WTC11 (cell line): ENCODE data around the gene ZIC5. TPM values are rescaled to one million over a fixed set of nuclear protein-coding genes. Genes with fewer than 3 reads are reported as not detected.
"Not testable (repeated sequence)": the region's sequence is repeated elsewhere in the genome, so short reads cannot be mapped to it uniquely, and the experiment has no call there.

Experiments used
- ATAC-seq: fragments of 200-7000 bp; cut with Tn5 transposase; 2 replicates; pipeline ENCODE4 v1.10.0; 2021; ENCODE audit warnings: mild to moderate bottlenecking, moderate library complexity
- CTCF ChIA-PET: fragments of 300-600 bp; sonication (Branson Sonifier 250); formaldehyde crosslinking; loops from one replicate; lab custom pipeline; 2021; ENCODE audit warnings: antibody characterized with exemption; lab: Charles Lee
- POLR2A ChIA-PET: fragments of 350-600 bp; sonication (Branson Sonifier 250); formaldehyde crosslinking; loops from one replicate; lab custom pipeline; 2021; ENCODE audit warnings: antibody characterized with exemption; lab: Charles Lee
- DNase-seq: peaks from one replicate; pipeline ENCODE4 v3.0.0; 2021; ENCODE audit warnings: low spot score
- H3K27ac Mint-ChIP-seq: 2 replicates; pipeline ENCODE4 v1.8.0; 2021; ENCODE audit warnings: mixed read lengths
- H3K27me3 Mint-ChIP-seq: 2 replicates; pipeline ENCODE4 v1.8.0; 2021; ENCODE audit warnings: low read depth, mild to moderate bottlenecking, moderate library complexity, mixed read lengths
- H3K36me3 Mint-ChIP-seq: 2 replicates; pipeline ENCODE4 v1.8.0; 2021; ENCODE audit warnings: mixed read lengths
- H3K4me1 Mint-ChIP-seq: 2 replicates; pipeline ENCODE4 v1.8.0; 2022; ENCODE audit warnings: mixed read lengths
- H3K4me3 Mint-ChIP-seq: 2 replicates; pipeline ENCODE4 v1.8.0; 2021; ENCODE audit warnings: mild to moderate bottlenecking, moderate library complexity, mixed read lengths
- H3K9me3 Mint-ChIP-seq: 2 replicates; pipeline ENCODE4 v1.8.0; 2021; ENCODE audit warnings: mixed read lengths
- ESRRA ChIP-seq: sonication (generic); formaldehyde crosslinking; IDR thresholded peaks from 2 replicates; pipeline ENCODE4 v1.8.1; 2022; ENCODE audit warnings: mild to moderate bottlenecking, missing genetic modification reagents, borderline replicate concordance
- FOXK1 ChIP-seq: sonication (generic); formaldehyde crosslinking; IDR thresholded peaks from 2 replicates; pipeline ENCODE4 v1.8.0; 2022; ENCODE audit warnings: mild to moderate bottlenecking, moderate library complexity, missing genetic modification reagents
- FOXP1 ChIP-seq: sonication (generic); formaldehyde crosslinking; IDR thresholded peaks from 2 replicates; pipeline ENCODE4 v1.8.0; 2022; ENCODE audit warnings: missing genetic modification reagents, mild to moderate bottlenecking, moderate library complexity, borderline replicate concordance
- HMGA2 ChIP-seq: fragments of 250-450 bp; sonication (Bioruptor Pico); IDR thresholded peaks from 2 replicates; pipeline ENCODE4 v1.4.0; 2021; ENCODE audit warnings: mild to moderate bottlenecking, moderate library complexity
- KAT7 ChIP-seq: sonication (generic); formaldehyde crosslinking; IDR thresholded peaks from 2 replicates; pipeline ENCODE4 v1.8.1; 2023; ENCODE audit warnings: missing genetic modification reagents, mild to moderate bottlenecking, borderline replicate concordance
- MXD4 ChIP-seq: fragments of 250-450 bp; sonication (Bioruptor Pico); IDR thresholded peaks from 2 replicates; pipeline ENCODE4 v1.8.0; 2021; ENCODE audit warnings: mild to moderate bottlenecking, moderate library complexity, borderline replicate concordance
- NFE2L1 ChIP-seq: sonication (generic); formaldehyde crosslinking; IDR thresholded peaks from 2 replicates; pipeline ENCODE4 v1.8.1; 2023; ENCODE audit warnings: missing genetic modification reagents
- NFYB ChIP-seq: sonication (generic); formaldehyde crosslinking; conservative IDR thresholded peaks from 2 replicates; pipeline ENCODE4 v1.8.0; 2022; ENCODE audit warnings: low read depth, missing genetic modification reagents
- PRRX2 ChIP-seq: fragments of 250-450 bp; sonication (Bioruptor Pico); IDR thresholded peaks from 2 replicates; pipeline ENCODE4 v1.8.0; 2021; ENCODE audit warnings: mild to moderate bottlenecking
- TEAD4 ChIP-seq: sonication (generic); formaldehyde crosslinking; IDR thresholded peaks from 2 replicates; pipeline ENCODE4 v1.8.0; 2022; ENCODE audit warnings: mild to moderate bottlenecking, missing genetic modification reagents
- ZNF121 ChIP-seq: sonication (generic); formaldehyde crosslinking; IDR thresholded peaks from 2 replicates; pipeline ENCODE4 v1.8.0; 2023; ENCODE audit warnings: missing genetic modification reagents
- ZNF232 ChIP-seq: sonication (generic); formaldehyde crosslinking; IDR thresholded peaks from 2 replicates; pipeline ENCODE4 v1.8.0; 2022; ENCODE audit warnings: mild to moderate bottlenecking, missing genetic modification reagents
- total RNA-seq: library from RNA; stranded (reverse); gene quantifications from 3 replicates; pipeline ENCODE4 v1.2.3, GENCODE V29; 2021
- TF ChIP-seq, protein P1 (sequence below): sonication (generic); formaldehyde crosslinking; IDR thresholded peaks from 2 replicates; pipeline ENCODE4 v1.8.1; 2022; ENCODE audit warnings: mild to moderate bottlenecking, missing genetic modification reagents, moderate library complexity, borderline replicate concordance
- TF ChIP-seq, protein P2 (sequence below): fragments of 250-450 bp; sonication (Bioruptor Pico); IDR thresholded peaks from 2 replicates; pipeline ENCODE4 v2.1.2; 2022; ENCODE audit warnings: mild to moderate bottlenecking, moderate library complexity
- TF ChIP-seq, protein P3 (sequence below): sonication (generic); formaldehyde crosslinking; IDR thresholded peaks from 2 replicates; pipeline ENCODE4 v1.8.1; 2022; ENCODE audit warnings: low read depth, missing genetic modification reagents, borderline replicate concordance

ZIC5 gene
- total RNA-seq, 1 experiment from 2014 or later = 46.4 TPM

DNA sequence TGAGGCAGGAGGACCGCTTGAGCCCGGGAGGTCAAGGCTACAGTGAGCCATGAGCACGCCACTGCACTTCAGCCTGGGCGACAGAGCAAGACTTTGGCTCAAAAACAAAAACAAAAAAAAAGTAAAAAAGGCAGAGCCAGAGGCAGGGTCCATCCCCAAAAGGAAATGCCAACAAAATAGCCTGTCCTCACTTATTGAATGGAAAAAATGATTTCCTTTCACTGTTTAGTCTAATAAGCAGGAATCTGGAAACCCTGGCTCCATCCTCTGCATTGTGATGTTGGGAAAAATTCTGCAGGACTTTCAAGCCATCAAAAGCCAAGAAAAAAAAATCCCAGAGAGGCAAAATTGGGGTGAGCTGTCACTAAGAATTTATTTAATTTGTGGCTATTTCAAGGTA lies 23.2 kb downstream of the ZIC5 start:
- Mint-ChIP-seq H3K27me3 (peaks cover 1% of the 10 kb centered on the region), H3K9me3 (peaks cover 4% of the 10 kb centered on the region), H3K4me3 (no peak overlapping the region), H3K4me1 (peaks cover 31% of the 10 kb centered on the region), H3K36me3 (no peaks in the 10 kb centered on the region), H3K27ac (no peak overlapping the region)
- TF ChIP-seq, protein P1, sequence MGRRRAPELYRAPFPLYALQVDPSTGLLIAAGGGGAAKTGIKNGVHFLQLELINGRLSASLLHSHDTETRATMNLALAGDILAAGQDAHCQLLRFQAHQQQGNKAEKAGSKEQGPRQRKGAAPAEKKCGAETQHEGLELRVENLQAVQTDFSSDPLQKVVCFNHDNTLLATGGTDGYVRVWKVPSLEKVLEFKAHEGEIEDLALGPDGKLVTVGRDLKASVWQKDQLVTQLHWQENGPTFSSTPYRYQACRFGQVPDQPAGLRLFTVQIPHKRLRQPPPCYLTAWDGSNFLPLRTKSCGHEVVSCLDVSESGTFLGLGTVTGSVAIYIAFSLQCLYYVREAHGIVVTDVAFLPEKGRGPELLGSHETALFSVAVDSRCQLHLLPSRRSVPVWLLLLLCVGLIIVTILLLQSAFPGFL (CRISPR knock-in tag) = no peak
- TF ChIP-seq FOXP1 (CRISPR knock-in tag) = no peak
- TF ChIP-seq FOXK1 (CRISPR knock-in tag) = no peak
- TF ChIP-seq KAT7 (CRISPR knock-in tag) = no peak
- CTCF ChIA-PET = no interaction called here
- no peak for ATAC-seq
- POLR2A ChIA-PET = no interaction called here
- no peak for DNase-seq

DNA sequence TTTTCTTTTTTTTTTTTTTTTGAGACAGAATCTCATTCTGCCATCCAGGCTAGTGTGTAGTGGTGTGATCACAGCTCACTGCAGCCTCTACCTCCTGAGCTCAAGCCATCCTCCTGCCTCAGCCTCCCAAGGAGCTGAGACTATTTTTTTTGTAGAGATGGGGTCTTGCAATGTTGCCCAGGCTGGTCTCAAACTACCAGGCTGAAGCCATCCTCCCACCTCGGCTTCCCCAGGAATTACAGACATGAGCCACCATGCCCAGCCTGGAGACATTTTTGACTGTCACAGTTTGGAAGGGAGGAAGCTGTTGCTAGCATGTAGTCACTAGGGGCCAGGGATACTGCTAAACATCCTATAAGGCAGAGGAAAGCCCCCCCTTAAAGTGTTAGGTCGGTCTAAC lies 23.9 kb downstream of the ZIC5 start:
- H3K36me3 Mint-ChIP-seq = no peaks in the 10 kb centered on the region
- ChIA-PET CTCF (interaction anchor here (1.0 kb wide), 1 partner anchor 12 kb away, joined by 3 read pairs; no protein-coding TSS in a partner anchor), POLR2A (interaction anchor here (0.7 kb wide), 1 partner anchor 304 kb away, joined by 4 read pairs; no protein-coding TSS in a partner anchor)
- DNase-seq = no peak
- no peak overlapping the region for H3K27ac Mint-ChIP-seq
- H3K9me3 Mint-ChIP-seq = peaks cover 4% of the 10 kb centered on the region
- no peak for ATAC-seq
- peaks cover 26% of the 10 kb centered on the region for H3K4me1 Mint-ChIP-seq
- H3K27me3 Mint-ChIP-seq = no peaks in the 10 kb centered on the region; the same call in 1 of the 2 replicates
- no peak overlapping the region for H3K4me3 Mint-ChIP-seq
- no peak for TF ChIP-seq NFE2L1
- TF ChIP-seq ZNF121 (CRISPR knock-in tag) = peak; percentile 62; the same call in 1 of the 2 replicates
- TF ChIP-seq, all 79 proteins: peak for 1

DNA sequence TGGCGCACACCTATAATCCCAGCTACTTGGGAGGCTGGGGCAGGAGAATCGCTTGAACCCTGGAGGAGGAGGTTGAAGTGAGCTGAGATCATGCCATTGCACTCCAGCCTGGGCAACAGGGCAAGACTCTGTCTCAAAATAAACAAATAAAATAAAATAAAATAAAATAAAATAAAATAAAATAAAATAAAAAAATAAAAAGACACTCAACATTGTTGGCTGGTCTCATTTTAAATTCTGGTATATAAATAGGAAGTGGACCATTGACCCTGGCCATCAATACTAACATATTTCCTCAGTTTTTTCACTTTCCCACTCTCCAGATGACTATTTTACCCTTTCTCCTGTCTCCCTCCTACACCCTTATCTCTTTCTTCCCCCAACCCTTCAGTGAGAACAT lies 26.1 kb downstream of the ZIC5 start:
- TF ChIP-seq HMGA2 = peak; percentile 97
- TF ChIP-seq, all 79 proteins: peak for 1; not testable (repeated sequence) for 78
- H3K27me3 Mint-ChIP-seq, H3K4me3 Mint-ChIP-seq, DNase-seq, ATAC-seq, H3K27ac Mint-ChIP-seq, H3K36me3 Mint-ChIP-seq, POLR2A ChIA-PET, H3K9me3 Mint-ChIP-seq: not testable (repeated sequence)
- CTCF ChIA-PET = interaction anchor here (1.2 to 1.6 kb wide), 2 partner anchors 10 to 27 kb away, joined by 4 to 8 read pairs; no protein-coding TSS in a partner anchor
- H3K4me1 Mint-ChIP-seq = peaks cover 31% of the 10 kb centered on the region

DNA sequence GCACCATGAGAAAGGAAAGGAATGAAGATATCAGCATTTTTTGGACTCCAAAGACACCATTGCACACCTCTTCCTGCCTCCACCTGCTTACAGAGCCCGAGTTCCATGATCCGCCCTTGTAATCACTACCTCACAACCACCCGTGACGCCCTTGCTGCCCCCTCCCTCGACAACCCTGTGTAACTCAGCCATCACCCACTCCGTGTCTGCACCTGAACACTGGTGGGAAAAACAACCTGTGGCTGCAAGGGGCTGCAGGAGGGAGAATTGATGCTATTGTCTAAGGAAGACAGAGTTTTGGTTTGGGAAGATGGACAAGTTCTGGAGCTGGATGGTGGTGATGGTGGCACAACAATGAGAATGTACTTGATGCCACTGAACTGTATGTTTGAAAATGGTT lies 27.0 kb downstream of the ZIC5 start:
- ChIA-PET POLR2A (no interaction called here), CTCF (no interaction called here)
- H3K4me1 Mint-ChIP-seq = peaks cover 25% of the 10 kb centered on the region
- TF ChIP-seq, protein P2, sequence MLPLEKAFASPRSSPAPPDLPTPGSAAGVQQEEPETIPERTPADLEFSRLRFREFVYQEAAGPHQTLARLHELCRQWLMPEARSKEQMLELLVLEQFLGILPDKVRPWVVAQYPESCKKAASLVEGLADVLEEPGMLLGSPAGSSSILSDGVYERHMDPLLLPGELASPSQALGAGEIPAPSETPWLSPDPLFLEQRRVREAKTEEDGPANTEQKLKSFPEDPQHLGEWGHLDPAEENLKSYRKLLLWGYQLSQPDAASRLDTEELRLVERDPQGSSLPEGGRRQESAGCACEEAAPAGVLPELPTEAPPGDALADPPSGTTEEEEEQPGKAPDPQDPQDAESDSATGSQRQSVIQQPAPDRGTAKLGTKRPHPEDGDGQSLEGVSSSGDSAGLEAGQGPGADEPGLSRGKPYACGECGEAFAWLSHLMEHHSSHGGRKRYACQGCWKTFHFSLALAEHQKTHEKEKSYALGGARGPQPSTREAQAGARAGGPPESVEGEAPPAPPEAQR (CRISPR knock-in tag) = no peak
- no peak for TF ChIP-seq TEAD4 (CRISPR knock-in tag)
- no peak for TF ChIP-seq NFYB (CRISPR knock-in tag)
- no peak for TF ChIP-seq FOXP1 (CRISPR knock-in tag)
- TF ChIP-seq, protein P3, sequence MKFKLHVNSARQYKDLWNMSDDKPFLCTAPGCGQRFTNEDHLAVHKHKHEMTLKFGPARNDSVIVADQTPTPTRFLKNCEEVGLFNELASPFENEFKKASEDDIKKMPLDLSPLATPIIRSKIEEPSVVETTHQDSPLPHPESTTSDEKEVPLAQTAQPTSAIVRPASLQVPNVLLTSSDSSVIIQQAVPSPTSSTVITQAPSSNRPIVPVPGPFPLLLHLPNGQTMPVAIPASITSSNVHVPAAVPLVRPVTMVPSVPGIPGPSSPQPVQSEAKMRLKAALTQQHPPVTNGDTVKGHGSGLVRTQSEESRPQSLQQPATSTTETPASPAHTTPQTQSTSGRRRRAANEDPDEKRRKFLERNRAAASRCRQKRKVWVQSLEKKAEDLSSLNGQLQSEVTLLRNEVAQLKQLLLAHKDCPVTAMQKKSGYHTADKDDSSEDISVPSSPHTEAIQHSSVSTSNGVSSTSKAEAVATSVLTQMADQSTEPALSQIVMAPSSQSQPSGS (CRISPR knock-in tag) = no peak
- no peak for TF ChIP-seq PRRX2 (CRISPR knock-in tag)
- TF ChIP-seq ZNF232 (CRISPR knock-in tag) = no peak
- TF ChIP-seq ESRRA (CRISPR knock-in tag) = no peak
- no peak for TF ChIP-seq MXD4 (CRISPR knock-in tag)
- ATAC-seq (no peak), DNase-seq (no peak)
- no peaks in the 10 kb centered on the region for H3K36me3 Mint-ChIP-seq
- no peaks in the 10 kb centered on the region for H3K27me3 Mint-ChIP-seq
- H3K4me3 Mint-ChIP-seq = no peak overlapping the region
- no peaks in the 10 kb centered on the region for H3K9me3 Mint-ChIP-seq
- H3K27ac Mint-ChIP-seq = no peak overlapping the region
